Tibial nerve (tissue), 4 donors: Measurements from ENCODE around the gene PTPRE. TPM values are rescaled to one million over a fixed set of nuclear protein-coding genes. Genes with fewer than 3 reads are reported as not detected.
A peak's percentile ranks its signal among the peaks of the same experiment; 100 is the strongest.

ENCODE experiments used
- DNase-seq, 2 donors: peaks; one replicate each; pipeline ENCODE4 v3.0.0-alpha.2; 2019; ENCODE audit warnings: low spot score in 2 of 2
- H3K27ac ChIP-seq, 4 donors: fragments of 200-600 bp; sonication (generic) in 3 of 4; one replicate each; pipeline ENCODE4 v1.5.1; 2017 to 2019; ENCODE audit warnings: mild to moderate bottlenecking in 1 of 4
- H3K27me3 ChIP-seq, 2 donors: fragments of 200-600 bp; sonication (generic) in 1 of 2; one replicate each; pipeline versions ENCODE4 v1.5.1 to v1.6.0; 2017 to 2019
- H3K36me3 ChIP-seq, 3 donors: fragments of 200-600 bp; sonication (generic); one replicate each; pipeline ENCODE4 v1.5.1; 2018 to 2019
- H3K4me1 ChIP-seq, 4 donors: fragments of 200-600 bp; sonication (generic) in 3 of 4; one replicate each; pipeline ENCODE4 v1.5.1; 2017 to 2019
- H3K4me3 ChIP-seq, 4 donors: fragments of 200-600 bp; sonication (generic) in 3 of 4; one replicate each; pipeline ENCODE4 v1.5.1; 2017 to 2019; ENCODE audit warnings: mild to moderate bottlenecking in 1 of 4, moderate library complexity in 1 of 4
- H3K9me3 ChIP-seq, 4 donors: fragments of 200-600 bp; sonication (generic) in 3 of 4; one replicate each; pipeline ENCODE4 v1.5.1; 2017 to 2019
- CTCF ChIP-seq, 5 experiments: fragments of 200-600 bp in 3 of 5; fragments of 450-650 bp in 2 of 5; sonication (generic) in 3 of 5; IDR thresholded peaks; one replicate each; pipeline ENCODE4 v1.5.1; 2016 to 2019; ENCODE audit warnings: antibody characterized with exemption in 5 of 5, mild to moderate bottlenecking in 3 of 5, moderate library complexity in 2 of 5
- EP300 ChIP-seq, 2 donors: sonication (generic); formaldehyde crosslinking; IDR thresholded peaks; one replicate each; pipeline ENCODE4 v1.6.1; 2017; ENCODE audit warnings: antibody characterized with exemption in 2 of 2, mild to moderate bottlenecking in 1 of 2
- POLR2A ChIP-seq, 2 donors: fragments of 450-650 bp; IDR thresholded peaks; one replicate each; pipeline ENCODE4 v1.6.1; 2017; ENCODE audit warnings: antibody characterized with exemption in 2 of 2, mild to moderate bottlenecking in 2 of 2, moderate library complexity in 2 of 2
- WGBS, 2 donors: methylation state at CpG; one replicate each; pipeline ENCODE4 v1.1.5; 2018; 5-methylcytosine and 5-hydroxymethylcytosine counted together
- total RNA-seq, 4 donors: library from RNA; depleted of rRNA; stranded (reverse); fragments of >200 nt; gene quantifications; one replicate each; pipeline ENCODE4 v1.1.0, GENCODE V29; 2016

Gene PTPRE
- total RNA-seq, 4 donors from 2014 or later = 19.0 to 38.1 (median 25.8) TPM

GRCh38 chr10:127925471-127926207 lies 18.7 kb downstream of the PTPRE start:
- no peak for TF ChIP-seq POLR2A (IDR thresholded peaks at IDR 0.05)
- TF ChIP-seq EP300 (IDR thresholded peaks at IDR 0.05) = no peak
- no peak for TF ChIP-seq CTCF (IDR thresholded peaks at IDR 0.05)
- Histone ChIP-seq H3K27me3 (no peaks in the 10 kb centered on the region), H3K9me3 (no peaks in the 10 kb centered on the region), H3K4me3 (no peak overlapping the region), H3K36me3 (no peaks in the 10 kb centered on the region), H3K27ac (peak overlapping the region in 3 of 4 donors; percentile 37 to 81 (median 62)), H3K4me1 (peaks cover 0 to 60% (median 22%) of the 10 kb centered on the region in 4 donors)
- WGBS, 2 donors = 56 to 69% methylated on average over 6 of the region's 6 CpGs
- no peak for DNase-seq

DNA sequence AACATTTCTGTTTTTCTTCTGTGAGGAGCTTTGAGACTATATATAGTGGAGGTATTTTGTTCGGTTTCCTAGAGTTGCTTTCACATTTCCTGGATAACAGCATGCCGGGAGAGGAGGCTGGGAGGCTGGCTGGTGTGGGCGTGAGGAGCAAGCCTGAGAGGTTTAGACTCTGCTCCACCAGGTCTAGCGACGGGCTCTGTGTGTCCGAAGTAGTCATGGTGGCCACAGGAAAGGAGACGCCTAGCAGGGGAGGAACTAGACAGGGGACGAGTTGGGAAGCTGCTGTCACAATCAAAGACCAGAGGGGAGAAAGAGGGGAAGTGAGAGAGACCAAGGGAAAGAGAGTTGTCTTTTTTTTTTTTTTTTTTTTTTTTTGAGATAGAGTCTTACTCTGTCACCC lies 19.6 kb downstream of the PTPRE start:
- H3K4me3 ChIP-seq = no peak overlapping the region
- TF ChIP-seq EP300 (IDR thresholded peaks at IDR 0.05) (peak in 1 of 2 donors; percentile 45), POLR2A (IDR thresholded peaks at IDR 0.05) (no peak)
- no peaks in the 10 kb centered on the region for H3K36me3 ChIP-seq
- DNase-seq = no peak
- no peaks in the 10 kb centered on the region for H3K27me3 ChIP-seq
- no peaks in the 10 kb centered on the region for H3K9me3 ChIP-seq
- peaks cover 0 to 52% (median 19%) of the 10 kb centered on the region in 4 donors for H3K4me1 ChIP-seq
- H3K27ac ChIP-seq = peak overlapping the region in 2 of 4 donors; percentile 62 to 81
- WGBS, 2 donors = 69 to 74% methylated on average over 8 of the region's 8 CpGs

- Histone ChIP-seq H3K9me3 (peaks cover 0 to 6% (median 0%) of the 10 kb centered on the region in 4 donors), H3K27me3 (no peaks in the 10 kb centered on the region), H3K27ac (peak overlapping the region in 3 of 4 donors; percentile 23 to 68 (median 62)), H3K36me3 (peaks cover 0 to 7% (median 0%) of the 10 kb centered on the region in 3 donors), H3K4me1 (peaks cover 0 to 35% (median 11%) of the 10 kb centered on the region in 4 donors), H3K4me3 (no peak overlapping the region)
- 36 to 41% methylated on average over 10 of the region's 10 CpGs for WGBS, 2 donors
- DNase-seq = no peak
- TF ChIP-seq POLR2A (IDR thresholded peaks at IDR 0.05) (no peak), CTCF (IDR thresholded peaks at IDR 0.05) (no peak), EP300 (IDR thresholded peaks at IDR 0.05) (no peak)
Observed at GRCh38 chr10:127928021-127928806, 21.3 kb downstream of the PTPRE start.

GRCh38 chr10:127932521-127933270 lies 25.8 kb downstream of the PTPRE start:
- no peak for DNase-seq
- Histone ChIP-seq H3K27me3 (no peaks in the 10 kb centered on the region), H3K4me1 (peaks cover 0 to 15% (median 5%) of the 10 kb centered on the region in 4 donors), H3K9me3 (peaks cover 0 to 6% (median 0%) of the 10 kb centered on the region in 4 donors), H3K27ac (no peak overlapping the region), H3K36me3 (peaks cover 0 to 10% (median 0%) of the 10 kb centered on the region in 3 donors), H3K4me3 (no peak overlapping the region)
- TF ChIP-seq CTCF (IDR thresholded peaks at IDR 0.05) (no peak), POLR2A (IDR thresholded peaks at IDR 0.05) (no peak), EP300 (IDR thresholded peaks at IDR 0.05) (no peak)
- 88 to 91% methylated on average over 15 of the region's 15 CpGs for WGBS, 2 donors

DNA sequence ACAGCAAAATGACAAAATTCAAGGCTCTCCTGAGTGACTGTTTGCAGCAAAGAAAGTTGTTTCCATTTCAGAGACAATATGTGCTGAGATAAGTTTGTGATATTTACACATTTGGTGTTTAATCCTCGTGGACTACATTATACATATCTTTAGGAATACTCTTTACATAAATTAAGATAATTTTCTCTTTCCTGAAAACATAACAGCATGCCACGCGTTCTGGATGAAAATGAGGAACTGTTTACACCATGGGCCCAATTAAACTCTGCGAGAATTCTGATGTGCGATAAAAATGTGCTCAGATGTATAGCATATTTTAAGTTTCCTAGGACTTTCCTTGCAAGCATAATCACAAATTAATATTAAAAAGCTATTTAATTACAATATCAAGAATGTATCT lies 26.4 kb downstream of the PTPRE start:
- Histone ChIP-seq H3K27ac (no peak overlapping the region), H3K4me1 (peaks cover 0 to 14% (median 4%) of the 10 kb centered on the region in 4 donors), H3K4me3 (no peak overlapping the region), H3K36me3 (peaks cover 0 to 10% (median 0%) of the 10 kb centered on the region in 3 donors), H3K9me3 (peaks cover 0 to 6% (median 0%) of the 10 kb centered on the region in 4 donors), H3K27me3 (no peaks in the 10 kb centered on the region)
- 84% methylated on average over 5 of the region's 5 CpGs for WGBS, 2 donors
- no peak for DNase-seq
- TF ChIP-seq POLR2A (IDR thresholded peaks at IDR 0.05) (no peak), CTCF (IDR thresholded peaks at IDR 0.05) (no peak), EP300 (IDR thresholded peaks at IDR 0.05) (no peak)
